Naive thymus-derived CD8-positive, alpha-beta T cell (primary cell): Measurements from ENCODE around the gene PCDHGB6. TPM values are rescaled to one million over a fixed set of nuclear protein-coding genes. Genes with fewer than 3 reads are reported as not detected.
"Not testable (repeated sequence)": the region's sequence is repeated elsewhere in the genome, so short reads cannot be mapped to it uniquely, and the experiment has no call there.

Source experiments
- ATAC-seq, 2 donors: fragments of 150-1000 bp; cut with Tn5 transposase in 1 of 2; sonication (Bioruptor Pico), chemical (Tn5 transposase) in 1 of 2; 1 replicate in 1 of 2; 2 replicates in 1 of 2; pipeline ENCODE4 v1.10.0; 2021; ENCODE audit warnings: mild to moderate bottlenecking in 2 of 2, moderate library complexity in 2 of 2
- POLR2A ChIA-PET: fragments of 350-600 bp; sonication (Branson Sonifier 250); formaldehyde crosslinking; loops from one replicate; lab custom pipeline; 2021; ENCODE audit warnings: antibody characterized with exemption; lab: Charles Lee
- DNase-seq, 10 donors: peaks; one replicate each; pipeline versions ENCODE4 v3.0.0 to v3.0.0-alpha.2; 2020 to 2022
- H3K27ac Mint-ChIP-seq, 10 donors: one replicate each; pipeline ENCODE4 v1.8.0; 2020 to 2022; ENCODE audit warnings: mild to moderate bottlenecking in 10 of 10, mixed read lengths in 10 of 10, moderate library complexity in 4 of 10, inconsistent platforms in 1 of 10
- H3K27me3 Mint-ChIP-seq, 5 donors: one replicate each; pipeline ENCODE4 v1.8.0; 2021 to 2022; ENCODE audit warnings: mixed read lengths in 5 of 5
- H3K36me3 Mint-ChIP-seq, 3 donors: one replicate each; pipeline ENCODE4 v1.8.0; 2020 to 2022; ENCODE audit warnings: mixed read lengths in 3 of 3, mild to moderate bottlenecking in 2 of 3, inconsistent platforms in 1 of 3
- H3K4me1 Mint-ChIP-seq, 4 donors: one replicate each; pipeline ENCODE4 v1.8.0; 2021 to 2022; ENCODE audit warnings: mixed read lengths in 4 of 4
- H3K4me3 Mint-ChIP-seq, 10 donors: one replicate each; pipeline ENCODE4 v1.8.0; 2020 to 2022; ENCODE audit warnings: mild to moderate bottlenecking in 10 of 10, mixed read lengths in 10 of 10, moderate library complexity in 6 of 10, inconsistent platforms in 1 of 10
- H3K9me3 Mint-ChIP-seq, 9 donors: one replicate each; pipeline ENCODE4 v1.8.0; 2020 to 2022; ENCODE audit warnings: mixed read lengths in 9 of 9, mild to moderate bottlenecking in 3 of 9, inconsistent platforms in 1 of 9, moderate library complexity in 1 of 9
- polyA plus RNA-seq, 3 donors: library from polyadenylated mRNA; unstranded; fragments of 300-500 nt; fragmentation: Illumina TruSeq; gene quantifications; one replicate each; pipeline ENCODE4 v1.2.3, GENCODE V29; 2021
- total RNA-seq, 8 experiments: library from RNA in 2 of 8; stranded (reverse) in 2 of 8; gene quantifications; one replicate each; pipeline ENCODE4 v1.2.3 and lab custom pipeline; 2021 to 2026

PCDHGB6 gene
- total and polyA plus RNA-seq, 5 experiments from 2014 or later = 0.13 to 0.30 (median 0.21) TPM; not detected in 2

- peak overlapping the region in 3 of 10 donors; percentile 44 to 76 (median 46) for H3K27ac Mint-ChIP-seq
- H3K36me3 Mint-ChIP-seq = peaks cover 22 to 44% (median 23%) of the 10 kb centered on the region in 3 donors
- no peak for DNase-seq
- H3K9me3 Mint-ChIP-seq = peaks cover 0 to 63% (median 43%) of the 10 kb centered on the region in 9 donors
- peaks cover 9 to 24% (median 16%) of the 10 kb centered on the region in 4 donors for H3K4me1 Mint-ChIP-seq
- POLR2A ChIA-PET = interaction anchor here (1.6 kb wide), 1 partner anchor 93 kb away, joined by 4 read pairs; the partner anchor contains the start of gene TAF7
- peaks cover 48 to 73% (median 65%) of the 10 kb centered on the region in 5 donors for H3K27me3 Mint-ChIP-seq
- no peak for ATAC-seq
- peak overlapping the region; percentile 78 to 91 (median 90) for H3K4me3 Mint-ChIP-seq
Measured at GRCh38 chr5:141413540-141414069, 5.8 kb downstream of the PCDHGB6 start.

- peaks cover 19 to 40% (median 24%) of the 10 kb centered on the region in 3 donors for H3K36me3 Mint-ChIP-seq
- H3K27ac Mint-ChIP-seq, POLR2A ChIA-PET, DNase-seq, ATAC-seq: not testable (repeated sequence)
- peaks cover 0 to 62% (median 39%) of the 10 kb centered on the region in 9 donors for H3K9me3 Mint-ChIP-seq
- H3K4me3 Mint-ChIP-seq = peak overlapping the region in 8 of 10 donors; percentile 0 to 81 (median 36)
- peaks cover 47 to 74% (median 61%) of the 10 kb centered on the region in 5 donors for H3K27me3 Mint-ChIP-seq
- H3K4me1 Mint-ChIP-seq = peaks cover 9 to 24% (median 16%) of the 10 kb centered on the region in 4 donors
Measured at GRCh38 chr5:141414548-141415274, 6.9 kb downstream of the PCDHGB6 start.

GRCh38 chr5:141415275-141415618, 7.4 kb downstream of the PCDHGB6 start:
- Mint-ChIP-seq H3K4me3 (peak overlapping the region in 6 of 10 donors; percentile 14 to 49 (median 31)), H3K4me1 (peaks cover 9 to 24% (median 17%) of the 10 kb centered on the region in 4 donors), H3K9me3 (peaks cover 0 to 64% (median 35%) of the 10 kb centered on the region in 9 donors), H3K27me3 (peaks cover 48 to 74% (median 63%) of the 10 kb centered on the region in 5 donors), H3K36me3 (peaks cover 21 to 41% (median 25%) of the 10 kb centered on the region in 3 donors)
- ATAC-seq, H3K27ac Mint-ChIP-seq, DNase-seq, POLR2A ChIA-PET: not testable (repeated sequence)

GRCh38 chr5:141417494-141418172, 9.8 kb downstream of the PCDHGB6 start, which contains the start of gene PCDHGB7:
PCDHGB7 (plus strand) TSS chr5:141417677; CDS start chr5:141417860, 183 bp downstream.
- Mint-ChIP-seq H3K36me3 (peaks cover 36 to 54% (median 38%) of the 10 kb centered on the region in 3 donors), H3K27me3 (peaks cover 51 to 90% (median 72%) of the 10 kb centered on the region in 5 donors), H3K9me3 (peaks cover 0 to 85% (median 36%) of the 10 kb centered on the region in 9 donors), H3K4me3 (peak within 1 kb of the TSS; percentile 49 to 80 (median 70)), H3K4me1 (peaks cover 9 to 28% (median 19%) of the 10 kb centered on the region in 4 donors), H3K27ac (peak within 1 kb of the TSS in 5 of 10 donors; percentile 7 to 80 (median 53))
- ATAC-seq (peak; percentile 38 to 65), DNase-seq (peak in 8 of 10 donors; percentile 19 to 39 (median 28))
- POLR2A ChIA-PET = not testable (repeated sequence)

- H3K4me3 Mint-ChIP-seq = peak overlapping the region in 4 of 10 donors; percentile 23 to 67 (median 44)
- DNase-seq (no peak), ATAC-seq (no peak)
- peaks cover 0 to 85% (median 39%) of the 10 kb centered on the region in 9 donors for H3K9me3 Mint-ChIP-seq
- peaks cover 0 to 19% (median 8%) of the 10 kb centered on the region in 4 donors for H3K4me1 Mint-ChIP-seq
- POLR2A ChIA-PET = no interaction called here
- H3K27ac Mint-ChIP-seq = peak overlapping the region in 4 of 10 donors; percentile 7 to 90 (median 62)
- peaks cover 36 to 61% (median 36%) of the 10 kb centered on the region in 3 donors for H3K36me3 Mint-ChIP-seq
- peaks cover 46 to 90% (median 68%) of the 10 kb centered on the region in 5 donors for H3K27me3 Mint-ChIP-seq
Measured at GRCh38 chr5:141419074-141419880, 11.5 kb downstream of the PCDHGB6 start.

GRCh38 chr5:141420855-141421488, 13.2 kb downstream of the PCDHGB6 start, which contains the start of gene PCDHGA11:
PCDHGA11 (plus strand) TSS chr5:141421051; CDS start chr5:141421228, 177 bp downstream.
- H3K4me3 Mint-ChIP-seq = peak within 1 kb of the TSS; percentile 50 to 85 (median 76)
- peaks cover 31 to 54% (median 35%) of the 10 kb centered on the region in 3 donors for H3K36me3 Mint-ChIP-seq
- H3K4me1 Mint-ChIP-seq = peaks cover 0 to 17% (median 5%) of the 10 kb centered on the region in 4 donors
- peaks cover 0 to 86% (median 36%) of the 10 kb centered on the region in 9 donors for H3K9me3 Mint-ChIP-seq
- peaks cover 46 to 90% (median 68%) of the 10 kb centered on the region in 5 donors for H3K27me3 Mint-ChIP-seq
- POLR2A ChIA-PET = no interaction called here
- ATAC-seq = peak; percentile 39 to 49
- H3K27ac Mint-ChIP-seq = peak within 1 kb of the TSS in 2 of 10 donors; percentile 64 to 93
- peak in 4 of 10 donors; percentile 20 to 42 (median 34) for DNase-seq

GRCh38 chr5:141421489-141421855, 13.7 kb downstream of the PCDHGB6 start:
- Mint-ChIP-seq H3K27ac (peak overlapping the region in 2 of 10 donors; percentile 64 to 93), H3K27me3 (peaks cover 44 to 90% (median 69%) of the 10 kb centered on the region in 5 donors), H3K4me1 (peaks cover 0 to 17% (median 5%) of the 10 kb centered on the region in 4 donors), H3K9me3 (peaks cover 0 to 86% (median 36%) of the 10 kb centered on the region in 9 donors), H3K4me3 (peak overlapping the region; percentile 50 to 85 (median 74)), H3K36me3 (peaks cover 31 to 58% (median 35%) of the 10 kb centered on the region in 3 donors)
- DNase-seq = no peak
- POLR2A ChIA-PET = no interaction called here
- ATAC-seq = no peak

- DNase-seq (no peak), ATAC-seq (no peak)
- peak overlapping the region in 1 of 10 donors; percentile 40 for H3K27ac Mint-ChIP-seq
- H3K4me1 Mint-ChIP-seq = peaks cover 0 to 14% (median 5%) of the 10 kb centered on the region in 4 donors
- POLR2A ChIA-PET = no interaction called here
- peak overlapping the region in 1 of 10 donors; percentile 42 for H3K4me3 Mint-ChIP-seq
- peaks cover 49 to 91% (median 73%) of the 10 kb centered on the region in 5 donors for H3K27me3 Mint-ChIP-seq
- H3K36me3 Mint-ChIP-seq = peaks cover 30 to 64% (median 35%) of the 10 kb centered on the region in 3 donors
- H3K9me3 Mint-ChIP-seq = peaks cover 0 to 87% (median 36%) of the 10 kb centered on the region in 9 donors
Measured at GRCh38 chr5:141422742-141423291, 15.0 kb downstream of the PCDHGB6 start.

- POLR2A ChIA-PET = no interaction called here
- peak overlapping the region in 1 of 10 donors; percentile 56 for H3K4me3 Mint-ChIP-seq
- no peak for DNase-seq
- peaks cover 18 to 57% (median 28%) of the 10 kb centered on the region in 3 donors for H3K36me3 Mint-ChIP-seq
- ATAC-seq = no peak
- H3K27me3 Mint-ChIP-seq = peaks cover 46 to 82% (median 59%) of the 10 kb centered on the region in 5 donors
- H3K4me1 Mint-ChIP-seq = peaks cover 3 to 9% (median 7%) of the 10 kb centered on the region in 4 donors
- peaks cover 16 to 77% (median 30%) of the 10 kb centered on the region in 9 donors for H3K9me3 Mint-ChIP-seq
- H3K27ac Mint-ChIP-seq = no peak overlapping the region
Measured at GRCh38 chr5:141427783-141428426, 20.1 kb downstream of the PCDHGB6 start.
